CD4-positive, alpha-beta T cell treated with Interleukin-4 for 4 hours (primary cell): ENCODE results near the gene RAB22A.

Experiments used
- DNase-seq: peaks from one replicate; pipeline ENCODE4 v3.0.0-alpha.2; 2020

The RAB22A gene

GRCh38 chr20:58309591-58310290 is at the start of gene RAB22A:
Gene RAB22A, plus strand, starts transcription at chr20:58309715. Its CDS starts 262 bp downstream, at chr20:58309977.
- peak; percentile 57 for DNase-seq

DNA sequence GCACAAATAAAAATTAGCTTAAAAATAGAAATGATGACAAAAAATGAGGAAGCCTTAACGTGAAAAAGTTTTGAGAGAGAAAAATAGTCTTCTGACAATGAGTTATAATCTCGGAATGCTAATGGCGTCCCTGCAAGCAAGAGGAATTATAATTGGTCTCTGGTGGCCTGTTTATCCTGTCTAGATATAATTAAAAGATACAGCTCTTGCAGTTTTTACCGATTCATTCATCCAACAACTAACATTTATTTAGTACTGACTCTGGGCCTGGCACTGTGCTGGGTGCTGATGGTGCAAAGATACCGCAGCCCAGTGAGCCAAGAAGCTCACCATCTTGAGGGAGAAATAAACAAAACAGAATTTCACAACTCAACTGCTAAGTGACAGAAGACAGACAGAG is 49.5 kb upstream of the RAB22A start:
- DNase-seq, result no peak

- no peak for DNase-seq
These were observed 47.9 kb upstream of the RAB22A start for GRCh38 chr20:58261660-58262059.

DNA sequence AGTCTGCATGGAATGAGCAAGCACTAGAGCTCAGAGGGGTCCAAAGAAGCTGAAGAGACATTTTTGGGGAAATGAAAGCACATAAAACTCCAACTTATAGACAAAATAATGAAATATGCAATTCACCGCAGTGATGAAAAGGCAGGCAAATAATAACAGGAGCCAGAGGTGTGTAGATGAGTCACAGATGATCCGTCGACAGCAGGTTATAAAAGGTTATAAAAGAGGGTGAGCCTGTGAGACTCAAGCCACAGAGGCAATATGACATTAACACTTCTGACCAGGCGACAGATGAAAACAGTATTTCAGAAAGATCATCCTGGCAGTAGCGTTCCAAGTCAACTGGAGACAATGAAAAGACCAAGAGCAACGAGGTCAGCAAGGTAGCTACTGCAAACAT is 45.2 kb upstream of the RAB22A start:
- DNase-seq, result no peak

DNA sequence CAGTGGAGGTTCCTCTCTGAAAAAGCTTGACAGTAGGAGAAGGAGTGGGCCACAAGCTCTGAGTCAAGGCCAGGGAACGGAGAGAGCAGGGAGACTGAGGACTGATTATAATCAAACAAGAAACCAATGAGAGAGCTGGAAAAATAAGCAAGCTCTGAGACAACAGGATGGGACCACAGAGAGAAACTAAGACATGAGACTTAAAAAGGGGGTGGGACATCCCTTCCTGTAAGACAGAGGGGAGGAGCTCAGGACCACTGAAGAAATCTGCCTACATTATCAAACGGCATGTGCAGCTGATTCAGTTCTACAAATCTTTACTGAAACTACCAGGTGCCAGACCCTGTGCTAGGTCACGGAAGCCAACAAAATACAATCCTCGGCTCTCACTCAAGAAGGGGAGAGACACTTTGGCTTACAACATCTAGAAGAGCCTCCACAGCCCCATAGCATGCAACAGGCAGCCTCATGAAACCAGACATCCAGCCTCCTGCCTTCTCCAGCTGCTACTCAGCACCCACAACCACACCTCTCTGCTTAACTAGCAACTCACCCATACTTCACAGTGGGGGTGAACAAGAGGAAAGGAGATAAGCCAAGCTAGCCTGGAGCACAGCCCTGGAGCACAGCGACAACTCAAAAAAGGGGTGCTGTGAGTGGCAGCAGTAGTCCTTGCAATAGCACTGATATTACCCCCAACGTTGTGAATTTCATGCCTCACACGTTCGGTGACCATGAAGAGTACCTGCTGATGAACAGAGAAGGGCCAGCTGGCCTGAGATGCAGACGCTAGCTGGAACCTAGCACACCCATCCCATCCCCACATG is 41.9 kb upstream of the RAB22A start:
- DNase-seq, result no peak

GRCh38 chr20:58268421-58268821 is 41.1 kb upstream of the RAB22A start:
- no peak for DNase-seq

DNA sequence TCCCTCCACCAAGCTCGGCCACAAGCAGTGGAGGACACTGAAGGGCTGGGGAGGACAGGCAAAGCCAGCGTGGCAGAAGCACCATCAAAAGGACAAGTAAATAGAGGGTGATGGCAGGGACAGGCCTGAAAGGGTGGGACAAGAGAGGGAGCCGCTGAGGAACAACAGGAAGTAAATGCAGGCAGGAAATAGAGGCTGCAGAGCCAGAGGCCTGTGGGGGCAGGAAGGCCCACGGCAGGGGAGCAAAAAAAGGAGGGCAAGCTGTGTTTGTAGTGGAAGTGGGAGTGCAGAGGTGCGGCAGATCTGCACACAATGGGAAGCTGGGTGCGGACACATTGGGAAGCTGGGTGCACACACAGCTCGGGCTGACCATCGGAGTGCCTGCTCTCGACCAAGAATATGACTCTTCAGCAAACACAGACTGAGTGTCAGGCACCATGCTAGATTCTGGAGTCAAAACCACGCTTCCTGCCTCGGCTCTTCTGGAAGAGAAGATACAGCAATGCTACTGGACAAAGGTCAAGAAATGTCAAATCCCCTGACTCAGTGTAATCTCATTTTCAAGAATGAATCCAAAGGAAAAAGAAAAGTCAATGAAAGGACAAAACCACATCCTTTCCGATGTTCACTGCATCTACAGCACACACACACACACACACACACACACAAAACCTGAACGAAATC is 40.4 kb upstream of the RAB22A start:
- DNase-seq, result no peak

GRCh38 chr20:58271606-58272351 is 37.7 kb upstream of the RAB22A start:
- no peak for DNase-seq

DNA sequence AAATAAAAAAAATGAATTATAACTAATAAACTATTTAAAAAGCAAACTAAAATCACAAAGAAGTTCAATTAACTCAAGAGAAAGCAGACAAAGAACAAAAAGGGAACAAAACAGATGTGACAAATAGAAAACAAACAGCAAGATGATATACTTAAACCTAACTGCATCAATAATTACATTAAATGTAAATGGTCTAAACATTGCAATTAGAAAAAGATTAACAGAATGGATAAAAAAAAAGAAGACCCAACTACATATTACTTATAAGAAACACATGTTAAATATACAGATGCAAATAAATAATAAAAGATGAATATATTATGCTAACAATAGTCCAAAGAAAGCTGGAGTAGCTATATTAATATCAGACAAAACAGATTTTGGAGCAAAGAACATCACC is 35.1 kb upstream of the RAB22A start:
- DNase-seq, result no peak

- DNase-seq, result no peak
These were observed 32.4 kb upstream of the RAB22A start for GRCh38 chr20:58277107-58277506.

DNA sequence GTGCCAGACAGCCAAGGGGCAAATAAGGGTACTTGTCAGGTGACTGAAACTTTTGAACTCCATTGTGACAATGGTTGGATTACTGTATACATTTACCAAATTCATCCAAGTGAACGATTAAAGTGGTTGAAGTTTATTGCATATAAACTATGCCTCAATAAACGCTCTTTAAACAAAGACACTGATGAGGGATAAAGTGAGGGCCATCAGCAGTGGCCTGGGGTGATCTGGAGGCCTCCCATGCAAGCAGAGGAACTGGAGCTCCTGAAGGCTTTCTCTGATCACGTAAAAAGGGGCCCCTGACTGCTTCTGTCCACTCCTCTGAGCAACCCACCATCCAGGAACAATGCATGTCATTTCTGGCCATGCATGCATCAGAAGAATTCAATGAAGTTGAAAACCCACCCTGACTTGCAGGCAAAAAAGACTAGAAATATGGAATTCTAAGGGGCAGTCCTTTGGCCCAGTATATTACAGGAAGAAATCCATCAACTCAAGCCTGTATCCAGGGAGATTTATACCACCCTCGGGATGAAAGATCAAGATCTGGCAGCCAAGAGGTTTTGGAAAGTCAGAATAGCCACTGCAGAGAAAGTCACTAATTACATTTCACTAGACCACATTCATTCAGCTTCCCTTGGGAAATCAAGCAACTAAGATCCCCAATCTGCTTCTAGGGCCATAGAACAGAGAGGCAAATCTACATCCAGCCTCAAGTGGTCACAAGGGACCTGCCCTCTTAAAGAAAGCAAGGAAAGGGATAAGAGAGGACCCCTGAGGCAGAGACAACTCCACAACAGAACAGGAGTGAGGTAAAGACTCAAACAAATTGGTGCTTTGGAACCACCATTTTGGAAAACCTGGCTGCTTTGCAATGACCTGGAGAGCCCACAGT is 31.7 kb upstream of the RAB22A start:
- DNase-seq, result no peak

- no peak for DNase-seq
These were observed 22.8 kb upstream of the RAB22A start for GRCh38 chr20:58286729-58287128.

- no peak for DNase-seq
These were observed 21.9 kb upstream of the RAB22A start for GRCh38 chr20:58287638-58288037.

DNA sequence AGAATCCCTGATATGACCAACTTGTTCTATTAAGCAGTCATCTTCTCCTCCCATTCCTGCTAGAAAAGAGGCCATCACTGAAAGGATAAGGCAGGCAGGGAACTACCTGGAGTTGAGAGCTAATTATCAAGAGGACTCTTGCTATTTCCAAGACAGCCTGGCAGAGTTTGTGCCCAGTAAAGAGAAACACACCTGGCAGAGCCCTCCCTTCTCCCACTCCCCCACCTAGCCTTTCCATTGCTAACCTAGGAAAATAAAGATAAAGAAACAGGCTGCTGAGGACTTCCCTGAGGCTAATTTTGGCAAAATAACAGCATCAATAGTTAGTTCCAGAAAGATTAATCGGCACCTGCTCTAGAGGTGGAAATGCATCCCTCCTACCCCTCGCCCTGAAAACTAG is 20.4 kb upstream of the RAB22A start:
- no peak for DNase-seq

GRCh38 chr20:58293453-58293852 is 16.1 kb upstream of the RAB22A start:
- DNase-seq, result no peak

GRCh38 chr20:58294497-58295455 is 14.7 kb upstream of the RAB22A start:
- no peak for DNase-seq

- DNase-seq, result no peak
These were observed 13.3 kb upstream of the RAB22A start for GRCh38 chr20:58296051-58296837.

DNA sequence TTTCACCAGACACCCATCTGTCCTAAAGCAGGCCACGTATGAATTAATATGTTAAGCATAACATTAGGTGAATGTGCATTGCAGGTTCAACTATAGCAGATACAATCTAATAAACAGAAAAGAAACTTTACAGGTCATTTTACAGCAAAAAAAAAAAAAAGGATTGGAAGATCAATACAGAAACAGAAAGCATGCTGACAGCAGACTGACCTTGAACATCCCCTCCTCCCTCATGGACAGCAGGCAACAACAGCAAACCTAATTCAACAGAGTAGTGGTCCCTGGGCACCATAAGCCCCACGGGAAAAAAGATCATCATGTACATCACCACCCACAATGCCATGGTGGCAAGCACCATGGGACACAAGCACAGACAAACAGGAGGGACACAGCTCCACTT is 12.1 kb upstream of the RAB22A start:
- DNase-seq, result no peak

- DNase-seq, result no peak
These were observed 9.2 kb upstream of the RAB22A start for GRCh38 chr20:58300321-58300720.

GRCh38 chr20:58303547-58303946 is 6.0 kb upstream of the RAB22A start:
- DNase-seq, result no peak
